ENCODE results near the gene RIMS1. TPM values are rescaled to one million over a fixed set of nuclear protein-coding genes. Genes with fewer than 3 reads are reported as not detected.
A peak's percentile ranks its signal among the peaks of the same experiment; 100 is the strongest.

The RIMS1 gene
- total and polyA plus RNA-seq, 2 of the 13 experiments (the other 11 are each of a cell fraction or from before 2014, with no cell fraction given): not detected

DNA sequence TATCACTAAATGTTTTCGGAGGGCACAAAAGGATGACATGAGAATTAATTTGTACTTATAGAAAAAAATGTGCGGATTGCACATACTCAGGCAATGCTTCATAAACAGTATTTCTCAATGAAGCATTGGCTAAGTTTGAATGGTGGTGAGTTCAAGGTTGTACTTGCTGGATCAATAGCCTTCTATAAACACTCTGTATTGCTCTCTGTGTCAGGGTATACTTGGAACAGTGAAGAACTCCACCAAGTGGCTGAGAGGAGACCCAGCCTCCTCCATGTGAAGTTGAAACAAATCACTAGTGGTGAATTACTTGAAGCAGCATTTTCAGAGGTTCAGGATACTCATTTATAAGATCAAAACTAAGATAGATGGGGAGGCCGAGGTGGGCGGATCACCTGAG is 360.6 kb downstream of the RIMS1 start (continued):
- TF ChIP-seq SMC3 (IDR thresholded peaks at IDR 0.05; ENCODE audit: low read length) (no peak), ZNF572 (CRISPR knock-in tag; IDR thresholded peaks at IDR 0.05) (no peak), ARID5B (CRISPR knock-in tag; IDR thresholded peaks at IDR 0.05) (0 out of 2 replicates have a peak, but pooled peaks have one; percentile 25), CEBPG (CRISPR knock-in tag; IDR thresholded peaks at IDR 0.05) (peak; percentile 20; the same call in 1 of the 2 replicates), ZNF335 (CRISPR knock-in tag; IDR thresholded peaks at IDR 0.05) (no peak), ONECUT2 (CRISPR knock-in tag; IDR thresholded peaks at IDR 0.05) (peak; percentile 77), NPAS2 (CRISPR knock-in tag; IDR thresholded peaks at IDR 0.05; ENCODE audit: borderline replicate concordance) (no peak), ZNF563 (CRISPR knock-in tag; IDR thresholded peaks at IDR 0.05) (no peak), FOXP1 (IDR thresholded peaks at IDR 0.05) (no peak), FOXP1 (CRISPR knock-in tag; IDR thresholded peaks at IDR 0.05) (0 out of 2 replicates have a peak, but pooled peaks have one; percentile 28)
- TF ChIP-seq, protein P1, sequence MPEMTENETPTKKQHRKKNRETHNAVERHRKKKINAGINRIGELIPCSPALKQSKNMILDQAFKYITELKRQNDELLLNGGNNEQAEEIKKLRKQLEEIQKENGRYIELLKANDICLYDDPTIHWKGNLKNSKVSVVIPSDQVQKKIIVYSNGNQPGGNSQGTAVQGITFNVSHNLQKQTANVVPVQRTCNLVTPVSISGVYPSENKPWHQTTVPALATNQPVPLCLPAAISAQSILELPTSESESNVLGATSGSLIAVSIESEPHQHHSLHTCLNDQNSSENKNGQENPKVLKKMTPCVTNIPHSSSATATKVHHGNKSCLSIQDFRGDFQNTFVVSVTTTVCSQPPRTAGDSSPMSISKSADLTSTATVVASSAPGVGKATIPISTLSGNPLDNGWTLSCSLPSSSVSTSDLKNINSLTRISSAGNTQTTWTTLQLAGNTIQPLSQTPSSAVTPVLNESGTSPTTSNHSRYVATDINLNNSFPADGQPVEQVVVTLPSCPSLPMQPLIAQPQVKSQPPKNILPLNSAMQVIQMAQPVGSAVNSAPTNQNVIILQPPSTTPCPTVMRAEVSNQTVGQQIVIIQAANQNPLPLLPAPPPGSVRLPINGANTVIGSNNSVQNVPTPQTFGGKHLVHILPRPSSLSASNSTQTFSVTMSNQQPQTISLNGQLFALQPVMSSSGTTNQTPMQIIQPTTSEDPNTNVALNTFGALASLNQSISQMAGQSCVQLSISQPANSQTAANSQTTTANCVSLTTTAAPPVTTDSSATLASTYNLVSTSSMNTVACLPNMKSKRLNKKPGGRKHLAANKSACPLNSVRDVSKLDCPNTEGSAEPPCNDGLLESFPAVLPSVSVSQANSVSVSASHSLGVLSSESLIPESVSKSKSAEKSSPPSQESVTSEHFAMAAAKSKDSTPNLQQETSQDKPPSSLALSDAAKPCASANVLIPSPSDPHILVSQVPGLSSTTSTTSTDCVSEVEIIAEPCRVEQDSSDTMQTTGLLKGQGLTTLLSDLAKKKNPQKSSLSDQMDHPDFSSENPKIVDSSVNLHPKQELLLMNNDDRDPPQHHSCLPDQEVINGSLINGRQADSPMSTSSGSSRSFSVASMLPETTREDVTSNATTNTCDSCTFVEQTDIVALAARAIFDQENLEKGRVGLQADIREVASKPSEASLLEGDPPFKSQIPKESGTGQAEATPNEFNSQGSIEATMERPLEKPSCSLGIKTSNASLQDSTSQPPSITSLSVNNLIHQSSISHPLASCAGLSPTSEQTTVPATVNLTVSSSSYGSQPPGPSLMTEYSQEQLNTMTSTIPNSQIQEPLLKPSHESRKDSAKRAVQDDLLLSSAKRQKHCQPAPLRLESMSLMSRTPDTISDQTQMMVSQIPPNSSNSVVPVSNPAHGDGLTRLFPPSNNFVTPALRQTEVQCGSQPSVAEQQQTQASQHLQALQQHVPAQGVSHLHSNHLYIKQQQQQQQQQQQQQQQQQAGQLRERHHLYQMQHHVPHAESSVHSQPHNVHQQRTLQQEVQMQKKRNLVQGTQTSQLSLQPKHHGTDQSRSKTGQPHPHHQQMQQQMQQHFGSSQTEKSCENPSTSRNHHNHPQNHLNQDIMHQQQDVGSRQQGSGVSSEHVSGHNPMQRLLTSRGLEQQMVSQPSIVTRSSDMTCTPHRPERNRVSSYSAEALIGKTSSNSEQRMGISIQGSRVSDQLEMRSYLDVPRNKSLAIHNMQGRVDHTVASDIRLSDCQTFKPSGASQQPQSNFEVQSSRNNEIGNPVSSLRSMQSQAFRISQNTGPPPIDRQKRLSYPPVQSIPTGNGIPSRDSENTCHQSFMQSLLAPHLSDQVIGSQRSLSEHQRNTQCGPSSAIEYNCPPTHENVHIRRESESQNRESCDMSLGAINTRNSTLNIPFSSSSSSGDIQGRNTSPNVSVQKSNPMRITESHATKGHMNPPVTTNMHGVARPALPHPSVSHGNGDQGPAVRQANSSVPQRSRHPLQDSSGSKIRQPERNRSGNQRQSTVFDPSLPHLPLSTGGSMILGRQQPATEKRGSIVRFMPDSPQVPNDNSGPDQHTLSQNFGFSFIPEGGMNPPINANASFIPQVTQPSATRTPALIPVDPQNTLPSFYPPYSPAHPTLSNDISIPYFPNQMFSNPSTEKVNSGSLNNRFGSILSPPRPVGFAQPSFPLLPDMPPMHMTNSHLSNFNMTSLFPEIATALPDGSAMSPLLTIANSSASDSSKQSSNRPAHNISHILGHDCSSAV (CRISPR knock-in tag; IDR thresholded peaks at IDR 0.05; ENCODE audit: borderline replicate concordance): no peak
- TF ChIP-seq, protein P2, sequence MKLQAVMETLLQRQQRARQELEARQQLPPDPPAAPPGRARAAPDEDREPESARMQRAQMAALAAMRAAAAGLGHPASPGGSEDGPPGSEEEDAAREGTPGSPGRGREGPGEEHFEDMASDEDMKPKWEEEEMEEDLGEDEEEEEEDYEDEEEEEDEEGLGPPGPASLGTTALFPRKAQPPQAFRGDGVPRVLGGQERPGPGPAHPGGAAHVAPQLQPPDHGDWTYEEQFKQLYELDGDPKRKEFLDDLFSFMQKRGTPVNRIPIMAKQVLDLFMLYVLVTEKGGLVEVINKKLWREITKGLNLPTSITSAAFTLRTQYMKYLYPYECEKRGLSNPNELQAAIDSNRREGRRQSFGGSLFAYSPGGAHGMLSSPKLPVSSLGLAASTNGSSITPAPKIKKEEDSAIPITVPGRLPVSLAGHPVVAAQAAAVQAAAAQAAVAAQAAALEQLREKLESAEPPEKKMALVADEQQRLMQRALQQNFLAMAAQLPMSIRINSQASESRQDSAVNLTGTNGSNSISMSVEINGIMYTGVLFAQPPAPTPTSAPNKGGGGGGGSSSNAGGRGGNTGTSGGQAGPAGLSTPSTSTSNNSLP (IDR thresholded peaks at IDR 0.05; ENCODE audit: low read depth, low read length): 0 out of 2 replicates have a peak, but pooled peaks have one; percentile 34
- TF ChIP-seq, protein P3, sequence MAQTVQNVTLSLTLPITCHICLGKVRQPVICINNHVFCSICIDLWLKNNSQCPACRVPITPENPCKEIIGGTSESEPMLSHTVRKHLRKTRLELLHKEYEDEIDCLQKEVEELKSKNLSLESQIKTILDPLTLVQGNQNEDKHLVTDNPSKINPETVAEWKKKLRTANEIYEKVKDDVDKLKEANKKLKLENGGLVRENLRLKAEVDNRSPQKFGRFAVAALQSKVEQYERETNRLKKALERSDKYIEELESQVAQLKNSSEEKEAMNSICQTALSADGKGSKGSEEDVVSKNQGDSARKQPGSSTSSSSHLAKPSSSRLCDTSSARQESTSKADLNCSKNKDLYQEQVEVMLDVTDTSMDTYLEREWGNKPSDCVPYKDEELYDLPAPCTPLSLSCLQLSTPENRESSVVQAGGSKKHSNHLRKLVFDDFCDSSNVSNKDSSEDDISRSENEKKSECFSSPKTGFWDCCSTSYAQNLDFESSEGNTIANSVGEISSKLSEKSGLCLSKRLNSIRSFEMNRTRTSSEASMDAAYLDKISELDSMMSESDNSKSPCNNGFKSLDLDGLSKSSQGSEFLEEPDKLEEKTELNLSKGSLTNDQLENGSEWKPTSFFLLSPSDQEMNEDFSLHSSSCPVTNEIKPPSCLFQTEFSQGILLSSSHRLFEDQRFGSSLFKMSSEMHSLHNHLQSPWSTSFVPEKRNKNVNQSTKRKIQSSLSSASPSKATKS (CRISPR knock-in tag; IDR thresholded peaks at IDR 0.05): no peak

Data from HepG2 (cell line).